ENCODE measurements around the gene UBE2R2. TPM values are rescaled to one million over a fixed set of nuclear protein-coding genes. Genes with fewer than 3 reads are reported as not detected.

UBE2R2 gene
- polyA plus RNA-seq, 1 donor from 2014 or later: 45.0 TPM

DNA sequence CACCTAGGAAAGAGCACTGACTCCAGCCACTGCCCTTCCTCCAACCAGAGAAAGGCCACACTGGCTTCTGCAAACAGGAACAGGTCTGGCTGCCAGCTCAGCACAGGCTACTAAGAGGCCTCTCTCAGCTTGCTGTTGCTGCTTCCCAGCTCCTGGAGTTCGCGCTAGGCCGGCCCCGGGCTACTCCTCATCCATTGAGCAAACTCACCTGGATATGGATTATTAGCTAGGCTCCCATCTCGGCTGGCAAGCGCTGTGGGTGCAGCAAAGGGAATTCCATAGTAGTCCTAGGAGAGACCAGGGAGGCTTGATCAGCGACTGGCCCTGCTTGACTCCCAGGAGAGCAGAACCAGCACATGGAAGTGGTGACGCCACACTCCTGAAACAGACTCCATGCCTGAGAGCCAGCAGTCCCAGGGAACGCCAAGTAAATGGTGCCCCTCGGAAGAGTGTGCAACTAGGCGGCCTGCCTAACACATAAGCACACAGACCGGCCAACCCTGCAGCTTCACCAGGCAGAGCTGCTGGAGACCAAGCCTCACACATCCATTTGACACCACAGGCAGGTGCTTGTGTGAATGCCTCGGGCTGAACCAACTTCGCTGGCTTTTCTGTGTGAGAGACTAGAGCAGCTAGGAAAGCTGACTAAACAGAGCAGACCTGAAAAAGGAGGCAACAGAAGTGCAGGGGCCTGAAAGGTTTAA is 107.2 kb downstream of the UBE2R2 start:
- H3K27me3 ChIP-seq (ENCODE audit: insufficient read depth, low read depth, low read length): no peaks in the 10 kb centered on the region
- no peaks in the 10 kb centered on the region for H3K79me2 ChIP-seq (replicated peaks; ENCODE audit: insufficient read depth, low read length)
- no peaks in the 10 kb centered on the region for H4K20me1 ChIP-seq (ENCODE audit: insufficient read depth)
- H3K36me3 ChIP-seq (ENCODE audit: insufficient read depth, low read length): no peaks in the 10 kb centered on the region
- H3K9me3 ChIP-seq (ENCODE audit: low read length): no peaks in the 10 kb centered on the region
- H3K27ac ChIP-seq (ENCODE audit: low read length): no peak overlapping the region
- H3K9me2 ChIP-seq (ENCODE audit: insufficient read depth, low read length): no peaks in the 10 kb centered on the region
- H3K4me3 ChIP-seq (ENCODE audit: low read length): no peak overlapping the region
- no peaks in the 10 kb centered on the region for H3F3A ChIP-seq (ENCODE audit: insufficient read depth, low read length, poor library complexity, severe bottlenecking)
- no peak overlapping the region for H3K4me2 ChIP-seq (ENCODE audit: low read length)
- no peak for TF ChIP-seq EP300 (conservative IDR thresholded peaks at IDR 0.05; ENCODE audit: poor library complexity, severe bottlenecking)
- peak; percentile 1 for TF ChIP-seq POLR2AphosphoS5 (IDR thresholded peaks at IDR 0.05)
- H2AFZ ChIP-seq (ENCODE audit: low read depth, low read length): no peak overlapping the region
- no peak overlapping the region for H3K9ac ChIP-seq (ENCODE audit: low read length)

DNA sequence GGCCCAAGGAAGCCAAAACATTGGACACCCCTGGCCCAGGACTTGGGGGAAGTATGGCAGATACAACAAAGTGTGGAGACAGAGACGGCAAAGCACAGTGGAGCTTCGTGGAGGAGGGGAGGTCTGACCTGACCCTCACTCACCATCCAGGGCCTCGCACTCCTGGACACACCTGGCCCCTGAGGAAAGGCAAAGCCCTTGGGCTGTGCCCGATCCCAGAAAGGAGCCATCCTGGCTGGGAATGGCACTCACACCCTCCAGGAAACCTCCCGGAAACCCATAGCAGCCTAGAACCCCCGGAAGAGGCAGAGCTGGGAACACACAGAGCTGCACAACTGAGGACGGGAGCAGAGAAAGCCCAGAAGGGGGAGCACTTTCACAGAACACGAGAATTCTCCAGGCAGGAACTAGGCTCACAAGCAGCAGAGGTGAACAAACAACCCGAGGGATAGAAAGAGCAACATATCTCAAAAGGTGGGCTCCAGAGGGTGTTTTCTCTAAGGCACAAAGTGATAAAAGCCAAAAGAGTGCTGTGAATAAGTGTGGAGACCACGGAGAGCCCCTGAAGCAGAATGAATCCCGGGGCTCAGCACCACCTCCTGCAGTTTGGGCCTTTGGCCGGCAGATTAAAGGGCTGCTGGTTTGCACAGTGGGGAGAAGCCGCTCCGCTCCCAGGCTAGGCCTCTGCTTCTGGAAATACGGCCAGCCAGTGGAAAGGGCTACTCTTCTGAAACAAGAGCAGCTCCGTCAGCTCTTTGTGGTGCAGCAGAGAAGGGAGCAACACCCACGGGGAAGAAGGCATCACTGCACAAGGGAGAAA is 108.2 kb downstream of the UBE2R2 start:
- no peak overlapping the region for H2AFZ ChIP-seq (ENCODE audit: low read depth, low read length)
- TF ChIP-seq, protein P1, sequence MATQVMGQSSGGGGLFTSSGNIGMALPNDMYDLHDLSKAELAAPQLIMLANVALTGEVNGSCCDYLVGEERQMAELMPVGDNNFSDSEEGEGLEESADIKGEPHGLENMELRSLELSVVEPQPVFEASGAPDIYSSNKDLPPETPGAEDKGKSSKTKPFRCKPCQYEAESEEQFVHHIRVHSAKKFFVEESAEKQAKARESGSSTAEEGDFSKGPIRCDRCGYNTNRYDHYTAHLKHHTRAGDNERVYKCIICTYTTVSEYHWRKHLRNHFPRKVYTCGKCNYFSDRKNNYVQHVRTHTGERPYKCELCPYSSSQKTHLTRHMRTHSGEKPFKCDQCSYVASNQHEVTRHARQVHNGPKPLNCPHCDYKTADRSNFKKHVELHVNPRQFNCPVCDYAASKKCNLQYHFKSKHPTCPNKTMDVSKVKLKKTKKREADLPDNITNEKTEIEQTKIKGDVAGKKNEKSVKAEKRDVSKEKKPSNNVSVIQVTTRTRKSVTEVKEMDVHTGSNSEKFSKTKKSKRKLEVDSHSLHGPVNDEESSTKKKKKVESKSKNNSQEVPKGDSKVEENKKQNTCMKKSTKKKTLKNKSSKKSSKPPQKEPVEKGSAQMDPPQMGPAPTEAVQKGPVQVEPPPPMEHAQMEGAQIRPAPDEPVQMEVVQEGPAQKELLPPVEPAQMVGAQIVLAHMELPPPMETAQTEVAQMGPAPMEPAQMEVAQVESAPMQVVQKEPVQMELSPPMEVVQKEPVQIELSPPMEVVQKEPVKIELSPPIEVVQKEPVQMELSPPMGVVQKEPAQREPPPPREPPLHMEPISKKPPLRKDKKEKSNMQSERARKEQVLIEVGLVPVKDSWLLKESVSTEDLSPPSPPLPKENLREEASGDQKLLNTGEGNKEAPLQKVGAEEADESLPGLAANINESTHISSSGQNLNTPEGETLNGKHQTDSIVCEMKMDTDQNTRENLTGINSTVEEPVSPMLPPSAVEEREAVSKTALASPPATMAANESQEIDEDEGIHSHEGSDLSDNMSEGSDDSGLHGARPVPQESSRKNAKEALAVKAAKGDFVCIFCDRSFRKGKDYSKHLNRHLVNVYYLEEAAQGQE (IDR thresholded peaks at IDR 0.05; ENCODE audit: borderline replicate concordance): no peak
- TF ChIP-seq EP300 (conservative IDR thresholded peaks at IDR 0.05; ENCODE audit: poor library complexity, severe bottlenecking) (no peak), EZH2 (IDR thresholded peaks at IDR 0.05; ENCODE audit: borderline replicate concordance, insufficient read depth, low read length, poor library complexity, severe bottlenecking) (no peak), SMC3 (conservative IDR thresholded peaks at IDR 0.05; ENCODE audit: poor library complexity) (peak; percentile 67), TAF1 (IDR thresholded peaks at IDR 0.05; ENCODE audit: low read depth) (no peak), MXI1 (conservative IDR thresholded peaks at IDR 0.05; ENCODE audit: poor library complexity, severe bottlenecking) (no peak), POLR2AphosphoS5 (IDR thresholded peaks at IDR 0.05) (no peak), RAD21 (conservative IDR thresholded peaks at IDR 0.05) (peak; percentile 56)
- TF ChIP-seq, protein P2, sequence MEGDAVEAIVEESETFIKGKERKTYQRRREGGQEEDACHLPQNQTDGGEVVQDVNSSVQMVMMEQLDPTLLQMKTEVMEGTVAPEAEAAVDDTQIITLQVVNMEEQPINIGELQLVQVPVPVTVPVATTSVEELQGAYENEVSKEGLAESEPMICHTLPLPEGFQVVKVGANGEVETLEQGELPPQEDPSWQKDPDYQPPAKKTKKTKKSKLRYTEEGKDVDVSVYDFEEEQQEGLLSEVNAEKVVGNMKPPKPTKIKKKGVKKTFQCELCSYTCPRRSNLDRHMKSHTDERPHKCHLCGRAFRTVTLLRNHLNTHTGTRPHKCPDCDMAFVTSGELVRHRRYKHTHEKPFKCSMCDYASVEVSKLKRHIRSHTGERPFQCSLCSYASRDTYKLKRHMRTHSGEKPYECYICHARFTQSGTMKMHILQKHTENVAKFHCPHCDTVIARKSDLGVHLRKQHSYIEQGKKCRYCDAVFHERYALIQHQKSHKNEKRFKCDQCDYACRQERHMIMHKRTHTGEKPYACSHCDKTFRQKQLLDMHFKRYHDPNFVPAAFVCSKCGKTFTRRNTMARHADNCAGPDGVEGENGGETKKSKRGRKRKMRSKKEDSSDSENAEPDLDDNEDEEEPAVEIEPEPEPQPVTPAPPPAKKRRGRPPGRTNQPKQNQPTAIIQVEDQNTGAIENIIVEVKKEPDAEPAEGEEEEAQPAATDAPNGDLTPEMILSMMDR (IDR thresholded peaks at IDR 0.05; ENCODE audit: poor library complexity, severe bottlenecking): peak; percentile 64
- H3K27ac ChIP-seq (ENCODE audit: low read length): no peak overlapping the region
- H3K27me3 ChIP-seq (ENCODE audit: insufficient read depth, low read depth, low read length): no peaks in the 10 kb centered on the region
- H3K9ac ChIP-seq (ENCODE audit: low read length): no peak overlapping the region
- no peaks in the 10 kb centered on the region for H4K20me1 ChIP-seq (ENCODE audit: insufficient read depth)
- H3K4me3 ChIP-seq (ENCODE audit: low read length): no peak overlapping the region
- H3K79me2 ChIP-seq (replicated peaks; ENCODE audit: insufficient read depth, low read length): no peaks in the 10 kb centered on the region
- no peaks in the 10 kb centered on the region for H3F3A ChIP-seq (ENCODE audit: insufficient read depth, low read length, poor library complexity, severe bottlenecking)
- no peak overlapping the region for H3K4me2 ChIP-seq (ENCODE audit: low read length)
- no peaks in the 10 kb centered on the region for H3K9me3 ChIP-seq (ENCODE audit: low read length)
- peaks cover 2% of the 10 kb centered on the region for H3K36me3 ChIP-seq (ENCODE audit: insufficient read depth, low read length)
- no peaks in the 10 kb centered on the region for H3K9me2 ChIP-seq (ENCODE audit: insufficient read depth, low read length)

All from neural cell (in vitro differentiated cells).